Astrocyte (in vitro differentiated cells and primary cell): ENCODE results near the gene FOXB2. TPM values are rescaled to one million over a fixed set of nuclear protein-coding genes. Genes with fewer than 3 reads are reported as not detected.
A peak's percentile ranks its signal among the peaks of the same experiment; 100 is the strongest.

Source experiments
- DNase-seq: peaks from one replicate; pipeline ENCODE4 v3.0.0-alpha.2; 2010; ENCODE audit warnings: low read depth
- FAIRE-seq: peaks from 2 replicates; lab custom pipeline; 2011; peaks lifted over from hg19 to GRCh38; lab: Jason Lieb, UNC
- H2AFZ ChIP-seq: 2 replicates; pipeline ENCODE4 v1.6.0; 2012; ENCODE audit warnings: low read depth, low read length, inconsistent platforms
- H3K27ac ChIP-seq: 2 replicates; pipeline ENCODE4 v1.5.1; 2011; ENCODE audit warnings: low read depth, low read length, inconsistent platforms
- H3K27me3 ChIP-seq: 2 replicates; pipeline ENCODE4 v1.6.0; 2011; ENCODE audit warnings: low read length, inconsistent platforms; ENCODE audit not compliant: insufficient read depth
- H3K36me3 ChIP-seq: 2 replicates; pipeline ENCODE4 v1.5.1; 2011; ENCODE audit warnings: low read length, inconsistent platforms; ENCODE audit not compliant: insufficient read depth
- H3K4me1 ChIP-seq: 2 replicates; pipeline ENCODE4 v1.5.1; 2011; ENCODE audit warnings: low read length, inconsistent platforms; ENCODE audit not compliant: insufficient read depth
- H3K4me2 ChIP-seq: 2 replicates; pipeline ENCODE4 v1.6.0; 2012; ENCODE audit warnings: low read length, inconsistent platforms
- H3K4me3 ChIP-seq: 2 replicates; pipeline ENCODE4 v1.5.1; 2011; ENCODE audit warnings: low read depth, mild to moderate bottlenecking, low read length, inconsistent platforms; ENCODE audit not compliant: insufficient read depth
- H3K79me2 ChIP-seq: 2 replicates; pipeline ENCODE4 v1.6.0; 2012; ENCODE audit warnings: mild to moderate bottlenecking, low read length, inconsistent platforms; ENCODE audit not compliant: insufficient read depth
- H3K9ac ChIP-seq: 2 replicates; pipeline ENCODE4 v1.6.0; 2012; ENCODE audit warnings: mild to moderate bottlenecking, low read length, inconsistent platforms
- H3K9me3 ChIP-seq: 2 replicates; pipeline ENCODE4 v1.5.1; 2012; ENCODE audit warnings: low read depth, mild to moderate bottlenecking, low read length, inconsistent platforms; ENCODE audit not compliant: insufficient read depth
- H4K20me1 ChIP-seq: 2 replicates; pipeline ENCODE4 v1.6.0; 2012; ENCODE audit warnings: low read length, inconsistent platforms; ENCODE audit not compliant: insufficient read depth
- H3K27ac Mint-ChIP-seq: one replicate; pipeline ENCODE4 v1.8.0; 2021; ENCODE audit warnings: mild to moderate bottlenecking, mixed read lengths; ENCODE audit not compliant: unreplicated experiment
- H3K27me3 Mint-ChIP-seq: one replicate; pipeline ENCODE4 v1.8.0; 2021; ENCODE audit warnings: low read depth, mixed read lengths; ENCODE audit not compliant: unreplicated experiment
- H3K36me3 Mint-ChIP-seq: one replicate; pipeline ENCODE4 v1.8.0; 2021; ENCODE audit warnings: low read depth, mixed read lengths; ENCODE audit not compliant: unreplicated experiment
- H3K4me1 Mint-ChIP-seq: one replicate; pipeline ENCODE4 v1.8.0; 2021; ENCODE audit warnings: low read depth, mixed read lengths; ENCODE audit not compliant: unreplicated experiment
- H3K4me3 Mint-ChIP-seq: one replicate; pipeline ENCODE4 v1.8.0; 2021; ENCODE audit warnings: mild to moderate bottlenecking, moderate library complexity, mixed read lengths; ENCODE audit not compliant: unreplicated experiment
- H3K9me3 Mint-ChIP-seq: one replicate; pipeline ENCODE4 v1.8.0; 2021; ENCODE audit warnings: mild to moderate bottlenecking, mixed read lengths; ENCODE audit not compliant: unreplicated experiment
- CTCF ChIP-seq: IDR thresholded peaks from 2 replicates; pipeline ENCODE4 v1.5.1; 2011; ENCODE audit warnings: low read depth, mild to moderate bottlenecking, inconsistent platforms, low read length, moderate library complexity; ENCODE audit not compliant: insufficient read depth
- EZH2 ChIP-seq: IDR thresholded peaks from 2 replicates; pipeline ENCODE4 v1.6.1; 2012; ENCODE audit warnings: mild to moderate bottlenecking, low read length, inconsistent platforms; ENCODE audit not compliant: insufficient read depth
- total RNA-seq: library from RNA; stranded (reverse); gene quantifications from 2 replicates; pipeline ENCODE4 v1.2.1, GENCODE V29; 2021

FOXB2 gene
- total RNA-seq, 1 donor from 2014 or later, result not detected

- peaks cover 47% of the 10 kb centered on the region for H3K9me3 Mint-ChIP-seq
- no peak for TF ChIP-seq CTCF
- TF ChIP-seq EZH2, result no peak
- peaks cover 7% of the 10 kb centered on the region for H3K4me1 Mint-ChIP-seq
- peaks cover 7% of the 10 kb centered on the region for H3K36me3 Mint-ChIP-seq
- Histone ChIP-seq H3K27ac (no peak overlapping the region), H3K4me1 (peaks cover 2% of the 10 kb centered on the region), H3K27me3 (peaks cover 90% of the 10 kb centered on the region), H3K9me3 (peaks cover 10% of the 10 kb centered on the region), H3K79me2 (no peaks in the 10 kb centered on the region), H3K4me3 (no peak overlapping the region), H3K4me2 (peak overlapping the region; percentile 36), H3K9ac (no peak overlapping the region), H2AFZ (no peak overlapping the region), H4K20me1 (peaks cover 22% of the 10 kb centered on the region), H3K36me3 (no peaks in the 10 kb centered on the region)
- H3K27ac Mint-ChIP-seq, result peak overlapping the region; percentile 18
- no peak for DNase-seq
- no peak for FAIRE-seq
- no peak overlapping the region for H3K4me3 Mint-ChIP-seq
- H3K27me3 Mint-ChIP-seq, result peaks cover 79% of the 10 kb centered on the region
Observed at GRCh38 chr9:77015327-77016048, 4.0 kb upstream of the FOXB2 start.

- H3K4me1 ChIP-seq, result peaks cover 2% of the 10 kb centered on the region
- TF ChIP-seq EZH2 (no peak), CTCF (no peak)
- H3K36me3 Mint-ChIP-seq, result peaks cover 7% of the 10 kb centered on the region
- peak overlapping the region; percentile 66 for H2AFZ ChIP-seq
- H3K4me2 ChIP-seq, result peak overlapping the region; percentile 36
- DNase-seq, result no peak
- peaks cover 10% of the 10 kb centered on the region for H3K9me3 ChIP-seq
- FAIRE-seq, result no peak
- peaks cover 7% of the 10 kb centered on the region for H3K4me1 Mint-ChIP-seq
- H3K36me3 ChIP-seq, result no peaks in the 10 kb centered on the region
- no peak overlapping the region for H3K4me3 Mint-ChIP-seq
- H3K27ac ChIP-seq, result no peak overlapping the region
- H3K4me3 ChIP-seq, result no peak overlapping the region
- H3K27me3 Mint-ChIP-seq, result peaks cover 77% of the 10 kb centered on the region
- H3K27ac Mint-ChIP-seq, result no peak overlapping the region
- peaks cover 92% of the 10 kb centered on the region for H3K27me3 ChIP-seq
- no peak overlapping the region for H3K9ac ChIP-seq
- peaks cover 22% of the 10 kb centered on the region for H4K20me1 ChIP-seq
- no peaks in the 10 kb centered on the region for H3K79me2 ChIP-seq
- H3K9me3 Mint-ChIP-seq, result peaks cover 48% of the 10 kb centered on the region
Observed at GRCh38 chr9:77016121-77016525, 3.3 kb upstream of the FOXB2 start.
